ENCODE measurements around the gene STT3B. TPM values are rescaled to one million over a fixed set of nuclear protein-coding genes. Genes with fewer than 3 reads are reported as not detected.

The STT3B gene
- total and polyA plus RNA-seq, 3 donors from 2014 or later: 140 to 231 (median 178) TPM

- DNase-seq: no peak
- intact Hi-C loops (cut with DNase I; ENCODE audit: low total_unique reads): no loop called here
- H3K4me1 ChIP-seq: no peaks in the 10 kb centered on the region
Observed at GRCh38 chr3:31673950-31674349, 141.2 kb downstream of the STT3B start.

DNA sequence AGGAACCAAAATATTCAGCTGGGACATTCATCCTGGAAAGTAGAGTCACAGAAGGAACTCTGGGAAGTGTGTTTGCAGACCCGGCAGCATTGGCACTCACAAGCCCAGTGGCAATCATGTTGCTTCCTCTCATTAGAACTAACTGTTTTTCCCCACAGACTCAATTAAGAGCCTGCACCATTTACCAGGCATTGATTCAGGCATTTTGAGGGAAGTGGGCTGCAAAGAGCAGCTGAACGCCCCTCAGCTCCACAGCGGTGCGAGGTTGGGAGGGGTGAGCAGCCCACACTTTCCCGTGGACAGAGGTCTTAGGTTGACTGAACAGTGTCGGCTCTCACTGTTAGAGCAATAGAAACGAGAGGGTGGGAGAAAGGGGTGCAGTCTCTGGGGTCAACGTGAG, 143.8 kb downstream of the STT3B start:
- intact Hi-C loops (cut with DNase I; ENCODE audit: low total_unique reads): no loop called here
- WGBS, 2 donors: 85 to 86% methylated on average over 8 of the region's 8 CpGs
- TF ChIP-seq CTCF (IDR thresholded peaks at IDR 0.05) (no peak), POLR2A (IDR thresholded peaks at IDR 0.05) (no peak)
- no peak overlapping the region for H3K27ac ChIP-seq
- H3K9me3 ChIP-seq: no peaks in the 10 kb centered on the region
- H3K27me3 ChIP-seq: no peaks in the 10 kb centered on the region
- DNase-seq: no peak
- H3K4me1 ChIP-seq: no peaks in the 10 kb centered on the region
- no peaks in the 10 kb centered on the region for H3K36me3 ChIP-seq (ENCODE audit: low read depth, missing control alignments)
- H3K4me3 ChIP-seq: no peak overlapping the region

More at GRCh38 chr3:31673950-31674349, 141.2 kb downstream of the STT3B start:
- TF ChIP-seq CTCF (IDR thresholded peaks at IDR 0.05) (no peak), POLR2A (IDR thresholded peaks at IDR 0.05) (no peak)
- no peaks in the 10 kb centered on the region for H3K36me3 ChIP-seq (ENCODE audit: low read depth, missing control alignments)
- H3K27me3 ChIP-seq: no peaks in the 10 kb centered on the region
- H3K4me3 ChIP-seq: no peak overlapping the region
- 100% methylated on average over 1 of the region's 1 CpG for WGBS, 2 donors
- no peaks in the 10 kb centered on the region for H3K9me3 ChIP-seq
- H3K27ac ChIP-seq: no peak overlapping the region

DNA sequence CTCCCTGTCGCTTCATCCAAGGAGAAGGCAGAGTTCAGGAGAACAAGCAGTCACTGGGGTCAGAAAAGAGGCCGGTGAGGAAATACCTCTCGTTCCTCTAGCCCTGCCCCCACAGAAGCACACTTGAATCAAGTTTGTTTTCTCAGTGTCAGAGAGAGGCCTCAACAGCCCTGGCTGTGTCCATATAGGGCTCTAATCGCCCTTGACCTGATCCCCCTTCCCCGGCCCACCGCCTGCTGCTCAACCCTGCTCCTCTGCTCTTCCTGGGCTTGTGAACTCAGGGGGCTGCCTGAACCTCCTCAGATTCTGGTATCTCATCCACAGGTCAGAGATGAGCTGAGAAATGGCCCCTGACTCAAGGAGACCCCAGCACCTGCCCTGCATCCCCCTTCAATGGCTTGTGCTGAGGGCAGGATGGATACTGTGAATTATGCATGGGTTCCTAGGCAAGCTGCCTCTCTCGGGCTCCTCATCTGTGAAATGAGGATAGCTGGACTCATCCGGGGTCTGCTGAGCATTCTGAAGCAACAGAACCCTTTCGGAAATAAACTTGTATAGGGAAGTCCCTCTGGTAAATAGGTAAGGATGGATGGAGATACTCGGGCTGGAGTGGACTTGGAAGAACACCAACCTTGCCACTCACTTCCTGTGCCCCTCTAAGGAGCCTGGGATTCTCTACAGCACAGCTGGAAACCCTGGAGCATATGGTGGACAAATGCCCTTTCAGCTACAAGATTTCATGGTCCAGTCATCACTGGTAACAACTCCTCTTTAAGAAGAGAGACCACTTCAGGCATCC, 147.5 kb downstream of the STT3B start:
- Histone ChIP-seq H3K4me3 (no peak overlapping the region), H3K36me3 (ENCODE audit: low read depth, missing control alignments) (no peaks in the 10 kb centered on the region), H3K9me3 (no peaks in the 10 kb centered on the region), H3K4me1 (no peaks in the 10 kb centered on the region), H3K27ac (no peak overlapping the region), H3K27me3 (no peaks in the 10 kb centered on the region)
- 67 to 81% methylated on average over 5 to 10 of the region's 10 CpGs for WGBS, 2 donors
- DNase-seq: no peak
- intact Hi-C loops (cut with DNase I; ENCODE audit: low total_unique reads): no loop called here
- TF ChIP-seq CTCF (IDR thresholded peaks at IDR 0.05) (no peak), POLR2A (IDR thresholded peaks at IDR 0.05) (no peak)
